ENCODE results near the gene FHIP2A. TPM values are rescaled to one million over a fixed set of nuclear protein-coding genes. Genes with fewer than 3 reads are reported as not detected.
"Not testable (repeated sequence)": the region's sequence is repeated elsewhere in the genome, so short reads cannot be mapped to it uniquely, and the experiment has no call there.

Gene FHIP2A
- total RNA-seq, 4 donors from 2014 or later: 22.2 to 35.7 (median 30.1) TPM

GRCh38 chr10:114856544-114857287 lies 35.1 kb downstream of the FHIP2A start:
- TF ChIP-seq POLR2A (IDR thresholded peaks at IDR 0.05): no peak
- no peak for TF ChIP-seq CTCF (IDR thresholded peaks at IDR 0.05 in 4 of 5, conservative IDR thresholded peaks at IDR 0.05 in 1 of 5)
- H3K4me1 ChIP-seq: no peaks in the 10 kb centered on the region
- intact Hi-C loops (cut with DNase I; ENCODE audit: low total_unique reads): no loop called here
- ATAC-seq: no peak
- H3K36me3 ChIP-seq: peaks cover 12 to 95% of the 10 kb centered on the region in 2 donors
- no peaks in the 10 kb centered on the region for H3K27me3 ChIP-seq
- H3K9me3 ChIP-seq: no peaks in the 10 kb centered on the region
- DNase-seq: no peak
- no peak overlapping the region for H3K4me3 ChIP-seq
- in situ Hi-C loops (cut with MboI; ENCODE audit: low sequenced_read_pairs in 4 of 4): no loop called here
- H3K27ac ChIP-seq: no peak overlapping the region

GRCh38 chr10:114857288-114857565 lies 35.6 kb downstream of the FHIP2A start:
- H3K4me3 ChIP-seq; H3K27ac ChIP-seq; in situ Hi-C loops (cut with MboI; ENCODE audit: low sequenced_read_pairs in 4 of 4); H3K4me1 ChIP-seq; H3K9me3 ChIP-seq; intact Hi-C loops (cut with DNase I; ENCODE audit: low total_unique reads); H3K27me3 ChIP-seq; DNase-seq; ATAC-seq: not testable (repeated sequence)
- H3K36me3 ChIP-seq: peaks cover 12 to 94% of the 10 kb centered on the region in 2 donors

GRCh38 chr10:114857922-114858629 lies 36.5 kb downstream of the FHIP2A start:
- peaks cover 12 to 93% of the 10 kb centered on the region in 2 donors for H3K36me3 ChIP-seq
- no peak for TF ChIP-seq CTCF (IDR thresholded peaks at IDR 0.05 in 4 of 5, conservative IDR thresholded peaks at IDR 0.05 in 1 of 5)
- no peak for TF ChIP-seq POLR2A (IDR thresholded peaks at IDR 0.05)

GRCh38 chr10:114859222-114859621 lies 37.6 kb downstream of the FHIP2A start:
- in situ Hi-C loops (cut with MboI; ENCODE audit: low sequenced_read_pairs in 4 of 4) (no loop called here), intact Hi-C loops (cut with DNase I; ENCODE audit: low total_unique reads) (no loop called here)
- Histone ChIP-seq H3K27ac (no peak overlapping the region), H3K36me3 (peaks cover 12 to 87% of the 10 kb centered on the region in 2 donors), H3K4me1 (no peaks in the 10 kb centered on the region), H3K9me3 (no peaks in the 10 kb centered on the region), H3K4me3 (no peak overlapping the region), H3K27me3 (no peaks in the 10 kb centered on the region)
- DNase-seq (no peak), ATAC-seq (no peak)
- no peak for TF ChIP-seq CTCF (IDR thresholded peaks at IDR 0.05 in 4 of 5, conservative IDR thresholded peaks at IDR 0.05 in 1 of 5)
- no peak for TF ChIP-seq POLR2A (IDR thresholded peaks at IDR 0.05)

More at GRCh38 chr10:114857922-114858629, 36.5 kb downstream of the FHIP2A start:
- Histone ChIP-seq H3K4me1 (no peaks in the 10 kb centered on the region), H3K9me3 (no peaks in the 10 kb centered on the region), H3K27ac (no peak overlapping the region), H3K4me3 (no peak overlapping the region), H3K27me3 (no peaks in the 10 kb centered on the region)
- in situ Hi-C loops (cut with MboI; ENCODE audit: low sequenced_read_pairs in 4 of 4) (no loop called here), intact Hi-C loops (cut with DNase I; ENCODE audit: low total_unique reads) (no loop called here)
- DNase-seq: no peak
- ATAC-seq: no peak

GRCh38 chr10:114862456-114862855 lies 40.9 kb downstream of the FHIP2A start:
- in situ Hi-C loops (cut with MboI; ENCODE audit: low sequenced_read_pairs in 4 of 4): no loop called here
- TF ChIP-seq POLR2A (IDR thresholded peaks at IDR 0.05): no peak
- no peak for TF ChIP-seq CTCF (IDR thresholded peaks at IDR 0.05 in 4 of 5, conservative IDR thresholded peaks at IDR 0.05 in 1 of 5)
- Histone ChIP-seq H3K27ac (no peak overlapping the region), H3K4me1 (no peaks in the 10 kb centered on the region), H3K4me3 (no peak overlapping the region), H3K27me3 (no peaks in the 10 kb centered on the region), H3K9me3 (no peaks in the 10 kb centered on the region), H3K36me3 (peaks cover 7 to 77% of the 10 kb centered on the region in 2 donors)
- intact Hi-C loops (cut with DNase I; ENCODE audit: low total_unique reads): no loop called here
- ATAC-seq (no peak), DNase-seq (no peak)
